Stimulated activated CD4-positive, alpha-beta T cell treated with anti-CD3 and anti-CD28 coated beads, Interleukin-1b, Interleukin-23, amount 100 ng/mL, for 24 hours (primary cell): Measurements from ENCODE around the gene TRIM3.
"Not testable (repeated sequence)": the region's sequence is repeated elsewhere in the genome, so short reads cannot be mapped to it uniquely, and the experiment has no call there.

Source experiments
- DNase-seq, 4 experiments: peaks; one replicate each; pipeline ENCODE4 v3.0.0-alpha.2; 2020; ENCODE audit warnings: low read depth in 4 of 4, low spot score in 1 of 4

TRIM3 gene

DNA sequence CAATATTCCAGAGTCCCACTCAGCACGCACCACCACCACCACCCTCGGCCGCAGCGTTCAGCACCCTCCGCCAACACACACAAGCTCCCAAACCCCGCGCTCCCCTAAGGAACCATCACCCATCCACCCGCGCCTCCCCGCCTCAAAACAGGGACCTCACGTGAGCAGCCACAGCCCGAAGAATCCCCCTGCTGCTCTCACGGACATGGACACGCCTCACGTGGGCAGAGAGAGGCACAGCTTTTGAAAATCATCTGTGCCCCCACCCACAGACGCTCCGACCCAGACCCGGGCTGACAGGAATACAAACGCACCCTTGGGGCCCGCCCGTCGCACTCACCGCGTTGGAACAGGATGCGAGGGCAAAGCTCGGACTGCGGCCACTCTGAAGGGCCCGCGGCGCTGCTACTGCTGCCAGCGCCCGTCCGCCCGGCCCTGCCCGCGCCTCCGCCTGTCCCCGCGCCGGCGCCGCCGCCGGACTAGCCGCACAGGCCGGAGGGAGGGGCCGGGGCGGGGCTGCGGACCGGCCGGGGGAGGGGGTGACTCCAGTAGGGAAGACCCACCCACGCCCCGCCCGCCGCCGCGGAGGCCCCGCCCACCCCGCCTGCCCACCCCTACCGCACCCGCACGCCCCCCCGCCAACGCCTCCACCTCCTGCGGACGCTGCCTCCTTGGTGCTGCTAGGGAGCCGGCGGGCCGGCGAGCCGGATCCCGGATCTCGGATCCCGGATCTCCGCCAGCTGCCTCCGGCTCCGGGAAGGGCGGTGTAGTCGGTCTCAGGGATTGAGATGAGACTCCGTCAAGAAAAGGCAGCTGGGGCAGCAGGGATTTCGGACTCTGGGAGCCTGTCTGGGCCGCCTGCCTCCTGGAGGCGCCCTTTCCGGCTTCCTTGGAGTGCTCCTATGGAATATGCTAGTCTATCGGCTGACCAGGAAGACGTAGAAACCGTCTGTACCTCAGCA, at the start of gene TRIM3:
Gene TRIM3, minus strand, starts transcription at position 491 of the 962 bp plus-strand sequence. CDS start 8,246 bp downstream, outside the sequence.
- peak; percentile 35 to 61 (median 48) for DNase-seq

- DNase-seq, result no peak
These were observed 49.5 kb upstream of the TRIM3 start for GRCh38 chr11:6523253-6523652.

DNA sequence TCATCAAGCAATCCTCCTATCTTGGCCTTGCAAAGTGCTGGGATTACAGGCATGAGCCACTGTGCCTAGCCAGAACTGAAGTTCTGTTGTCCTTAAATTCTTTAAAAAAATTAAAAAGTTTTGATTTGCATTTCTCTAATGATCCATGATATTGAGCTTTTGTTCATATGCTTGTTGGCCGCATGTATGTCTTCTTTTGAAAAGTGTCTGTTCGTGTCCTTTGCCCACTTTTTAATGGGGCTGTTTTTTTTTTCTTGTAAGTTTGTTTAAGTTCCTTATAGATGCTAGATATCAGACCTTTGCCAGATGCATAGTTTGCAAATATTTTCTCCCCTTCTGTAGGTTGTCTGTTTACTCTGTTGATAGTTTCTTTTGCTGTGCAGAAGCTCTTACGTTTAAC, 48.2 kb upstream of the TRIM3 start:
- not testable (repeated sequence) for DNase-seq

DNA sequence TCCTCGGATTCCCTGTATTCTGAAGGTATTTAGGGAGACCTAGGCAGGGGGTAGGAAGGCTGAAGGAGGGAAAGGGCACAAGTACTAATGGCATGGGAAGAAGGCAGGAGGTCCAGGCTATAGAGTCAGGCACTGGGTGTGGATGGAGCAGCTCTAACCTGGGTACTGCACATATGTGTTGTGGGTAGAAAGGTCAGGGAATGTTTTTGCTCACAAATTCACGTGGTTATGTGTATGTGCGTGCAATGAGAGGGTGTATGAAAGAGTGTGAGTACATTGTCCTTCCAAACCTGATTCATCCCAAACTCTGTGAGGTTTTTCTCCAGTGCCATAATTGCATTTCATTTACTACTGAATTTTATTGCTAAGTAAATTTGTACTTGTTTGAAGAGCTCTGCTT, 46.5 kb upstream of the TRIM3 start:
- no peak for DNase-seq

DNA sequence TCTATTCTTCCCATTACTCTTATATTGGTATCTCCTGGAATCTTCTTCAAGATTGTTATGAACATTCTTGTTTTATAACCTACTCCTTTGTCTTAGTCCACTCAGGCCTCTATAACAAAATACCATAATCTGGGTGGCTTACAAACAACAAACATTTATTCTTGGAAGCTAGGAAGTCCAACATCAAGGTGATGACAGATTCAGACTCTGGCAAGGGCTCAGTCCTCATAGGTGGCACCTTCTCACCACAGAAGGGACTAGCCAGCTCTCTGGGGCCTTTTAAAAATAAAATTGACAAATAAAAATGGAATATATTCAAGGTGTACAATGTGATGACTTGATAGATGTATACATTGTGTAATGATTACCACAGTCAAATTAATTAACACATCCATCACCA, 43.1 kb upstream of the TRIM3 start:
- no peak for DNase-seq

DNA sequence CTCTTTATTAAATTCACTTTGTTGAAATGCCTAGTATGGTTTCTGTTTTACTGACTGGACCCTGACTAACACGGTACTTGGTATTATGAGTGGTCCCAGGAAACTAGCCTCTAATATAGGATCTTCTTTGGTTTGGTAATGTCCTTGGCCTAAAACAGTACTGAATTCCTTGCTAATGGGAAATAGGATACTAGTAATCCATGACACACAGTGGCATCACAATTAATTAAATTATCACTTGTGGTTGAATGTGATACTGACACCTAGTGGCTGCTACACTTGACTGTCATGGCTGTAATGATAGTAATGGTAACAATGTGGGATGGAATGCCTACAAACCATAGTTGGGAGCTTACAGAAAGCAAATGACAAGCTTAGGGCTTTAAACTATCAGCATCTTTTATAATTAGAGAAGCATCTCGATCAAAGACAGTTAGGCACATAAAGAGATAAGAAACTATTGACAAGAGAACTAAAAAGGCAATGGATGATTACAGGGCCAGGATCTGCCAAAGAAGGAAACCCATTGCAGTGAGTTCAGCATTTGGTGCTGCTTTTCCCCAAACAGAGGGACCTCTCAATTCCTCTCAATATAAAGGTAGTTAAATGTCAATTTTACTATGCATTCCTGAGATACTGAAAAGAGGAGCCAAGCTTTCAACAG, 32.0 kb upstream of the TRIM3 start:
- DNase-seq, result no peak

GRCh38 chr11:6504166-6504565, 30.4 kb upstream of the TRIM3 start:
- no peak for DNase-seq

DNA sequence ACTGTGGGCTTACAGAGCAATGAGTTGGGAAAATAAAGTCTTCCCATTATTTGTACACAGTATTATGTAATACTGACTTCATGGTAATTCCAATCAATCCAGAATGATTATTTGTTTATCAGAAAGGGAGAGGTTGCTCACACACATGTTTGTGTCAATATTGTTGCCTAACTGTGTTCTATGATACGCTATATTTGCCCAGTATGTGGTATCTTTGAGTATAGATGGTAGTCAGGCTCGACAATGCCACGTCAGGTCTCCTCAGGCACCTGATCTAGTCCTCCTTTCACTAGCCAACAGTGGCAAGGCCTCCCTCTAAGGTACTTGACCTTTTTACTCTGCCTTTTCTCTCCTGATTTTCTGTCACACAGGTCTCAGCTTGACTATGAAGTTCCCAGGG, 28.6 kb upstream of the TRIM3 start:
- DNase-seq, result no peak

DNA sequence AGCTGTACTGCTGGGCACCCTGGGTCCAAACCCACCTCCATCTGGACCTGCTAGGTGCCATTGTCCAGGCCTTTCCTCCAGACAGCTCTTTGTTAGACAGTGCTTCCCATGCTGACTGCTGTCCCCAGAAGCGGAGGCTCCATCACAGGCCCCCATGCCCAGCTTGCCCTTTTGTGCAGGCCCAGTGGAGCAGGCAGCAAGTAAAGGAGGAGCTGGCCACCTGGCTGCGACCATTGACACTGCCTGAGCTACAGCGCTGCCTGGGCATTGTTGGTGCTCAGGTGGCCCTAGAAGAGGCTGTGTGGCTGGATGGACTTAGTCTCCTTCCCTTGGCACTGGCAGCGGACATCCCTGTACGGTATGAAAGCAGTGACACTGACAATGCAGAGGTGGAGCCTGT, 24.8 kb upstream of the TRIM3 start:
- DNase-seq, result no peak

DNA sequence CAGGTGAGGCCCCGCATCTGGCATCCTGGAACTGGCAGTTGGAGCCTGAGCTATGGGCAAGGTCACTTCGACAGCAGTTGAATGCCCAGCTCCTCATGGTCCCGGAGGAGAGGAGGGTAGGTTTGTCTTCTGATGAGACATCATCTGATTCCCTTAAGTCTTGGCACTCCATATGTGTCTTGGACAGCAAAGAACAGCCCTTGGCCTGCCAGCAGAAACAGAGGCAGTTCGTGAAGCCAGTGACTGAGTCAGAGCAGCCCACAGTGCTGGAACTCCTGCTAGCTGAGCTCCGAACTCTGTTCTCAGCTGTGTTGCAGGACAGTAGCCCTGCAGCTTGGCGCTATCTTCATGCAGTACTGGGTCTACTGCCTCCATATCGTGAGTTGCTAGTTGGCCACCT, 24.4 kb upstream of the TRIM3 start:
- no peak for DNase-seq

GRCh38 chr11:6497069-6497839, 23.5 kb upstream of the TRIM3 start, which contains the start of gene DNHD1:
TSS of gene DNHD1 (plus strand) at chr11:6497280. CDS start at chr11:6498216, 936 bp downstream.
- no peak for DNase-seq

GRCh38 chr11:6489306-6489705, 15.6 kb upstream of the TRIM3 start:
- DNase-seq, result no peak

DNA sequence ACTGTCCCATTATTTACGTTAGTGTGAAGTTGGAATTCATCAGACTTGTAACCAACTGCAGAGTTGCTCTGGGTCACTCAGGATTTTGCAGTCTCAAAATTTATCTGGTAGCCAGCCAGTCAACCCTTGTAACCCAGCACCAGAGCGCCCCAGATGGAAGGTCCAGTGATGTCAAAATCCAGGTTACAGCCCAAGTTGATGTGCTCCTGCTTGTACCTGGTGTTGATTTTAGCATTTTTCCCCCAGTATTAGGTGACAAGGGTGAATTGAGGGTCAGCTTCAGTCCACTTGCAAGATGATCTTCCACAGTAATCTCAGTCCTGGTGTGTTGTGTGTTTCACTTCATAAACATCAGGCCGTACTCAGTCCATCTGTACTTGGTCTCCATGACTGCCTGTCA, 15.1 kb upstream of the TRIM3 start:
- no peak for DNase-seq

- DNase-seq, result no peak
These were observed 14.6 kb upstream of the TRIM3 start for GRCh38 chr11:6488342-6488741.

DNA sequence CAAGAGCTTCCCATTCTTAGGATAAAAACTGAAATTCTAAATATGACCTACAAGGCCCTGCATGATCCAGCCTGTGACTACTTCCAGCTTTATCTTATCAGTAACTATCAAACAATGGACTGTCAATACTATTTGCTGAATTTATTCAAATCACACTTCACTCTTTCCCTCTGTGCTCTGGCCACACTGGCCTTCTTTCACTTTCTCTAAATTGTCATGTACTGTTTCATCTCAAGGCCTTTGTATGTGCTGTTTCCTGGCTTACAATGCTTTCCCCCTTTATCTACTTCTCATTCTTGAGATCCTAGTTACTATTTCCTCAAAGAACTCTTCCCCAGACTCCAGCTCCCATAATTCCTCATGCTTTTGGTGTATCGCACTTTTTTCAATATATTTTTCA, 13.2 kb upstream of the TRIM3 start:
- DNase-seq, result no peak

GRCh38 chr11:6486256-6486655, 12.5 kb upstream of the TRIM3 start:
- DNase-seq, result no peak

DNA sequence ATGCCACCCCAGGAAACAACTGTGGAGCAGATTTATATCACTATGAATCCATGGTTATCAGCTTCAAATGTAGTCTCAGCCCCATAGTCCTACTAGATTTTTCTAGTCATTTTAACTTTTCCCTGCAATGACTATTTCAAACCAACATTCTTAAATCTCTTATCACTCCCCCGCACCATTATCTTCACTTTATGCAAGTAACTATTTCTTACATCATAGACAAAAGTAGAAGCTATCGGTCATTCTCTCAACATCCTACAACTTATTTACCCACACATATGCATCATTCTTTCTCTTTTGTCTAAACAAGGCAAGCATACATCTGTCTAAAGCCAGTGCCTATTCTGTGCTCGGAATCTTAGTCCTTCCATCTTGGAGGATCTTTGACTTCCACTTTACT, 11.9 kb upstream of the TRIM3 start:
- DNase-seq, result no peak

- no peak for DNase-seq
These were observed 9.3 kb upstream of the TRIM3 start for GRCh38 chr11:6483015-6483414.

DNA sequence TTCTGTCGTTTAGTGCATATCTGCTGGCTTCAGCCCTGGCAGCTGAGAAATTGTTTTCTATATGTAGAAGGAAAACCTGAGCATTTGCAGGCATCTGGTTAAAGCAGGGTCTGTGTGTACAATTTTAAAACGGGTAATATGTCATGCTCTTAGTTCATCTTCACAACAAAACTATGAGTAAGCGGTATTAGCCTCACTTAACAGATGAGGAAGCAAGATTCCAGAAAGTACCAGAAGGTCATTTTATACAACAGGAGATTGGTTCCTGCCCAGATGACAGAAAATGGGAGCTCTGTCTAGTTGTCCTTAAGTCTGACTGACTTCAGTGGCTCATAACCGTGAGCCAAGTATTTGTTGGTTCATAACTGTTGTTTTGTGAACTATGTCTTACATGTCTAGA, 8.7 kb upstream of the TRIM3 start:
- no peak for DNase-seq

DNA sequence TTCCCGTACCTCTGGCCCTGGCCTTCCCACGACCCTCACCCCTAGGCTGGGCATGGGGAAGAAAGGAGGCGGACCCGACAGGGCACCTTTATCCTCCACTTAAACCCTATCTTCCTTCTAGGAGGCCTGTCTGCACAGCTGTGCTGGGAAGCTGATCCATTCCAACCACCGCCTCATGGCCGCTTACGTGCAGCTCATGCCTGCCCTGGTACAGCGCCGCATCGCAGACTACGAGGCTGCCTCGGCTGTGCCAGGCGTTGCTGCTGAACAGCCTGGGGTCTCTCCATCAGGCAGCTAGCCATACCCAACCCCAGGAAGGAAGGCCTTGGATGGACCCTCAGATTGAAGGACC, 8.2 kb upstream of the TRIM3 start:
- DNase-seq, result no peak

- peak; percentile 89 to 97 (median 95) for DNase-seq
These were observed 7.5 kb upstream of the TRIM3 start, which contains the start of the genes ARFIP2 and TIMM10B for GRCh38 chr11:6481012-6481923. TSS of gene ARFIP2 (minus strand) at chr11:6481331. CDS start at chr11:6480421, 910 bp downstream. TSS of gene TIMM10B (plus strand) at chr11:6481501. CDS start at chr11:6481517, 16 bp downstream.
